NCI-H146 (cell line): ENCODE results near the gene EPC1.

Source experiments
- DNase-seq: peaks from one replicate; lab custom pipeline; 2025; lab: John Stamatoyannopoulos, UW

EPC1 gene

DNA sequence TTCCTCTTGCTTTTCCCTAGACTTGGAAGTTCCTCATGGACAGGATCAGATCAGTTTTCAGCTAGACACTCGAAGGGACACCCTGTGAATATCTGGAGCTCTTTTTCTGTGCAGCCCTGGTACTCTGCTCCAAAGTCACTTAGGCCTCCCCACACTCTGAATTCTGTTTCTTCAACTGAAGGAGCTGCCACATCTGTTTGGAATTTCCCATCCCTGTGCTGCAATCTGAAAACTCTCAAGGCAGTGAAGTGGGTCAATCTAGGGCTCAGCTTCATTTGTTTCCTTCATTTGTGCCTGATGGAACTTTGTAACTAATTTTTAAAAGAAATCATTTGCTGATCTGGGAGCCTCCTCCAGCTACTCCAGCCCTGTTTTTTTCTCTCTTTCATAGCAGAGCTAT, 9.6 kb downstream of the EPC1 start:
- DNase-seq = no peak

DNA sequence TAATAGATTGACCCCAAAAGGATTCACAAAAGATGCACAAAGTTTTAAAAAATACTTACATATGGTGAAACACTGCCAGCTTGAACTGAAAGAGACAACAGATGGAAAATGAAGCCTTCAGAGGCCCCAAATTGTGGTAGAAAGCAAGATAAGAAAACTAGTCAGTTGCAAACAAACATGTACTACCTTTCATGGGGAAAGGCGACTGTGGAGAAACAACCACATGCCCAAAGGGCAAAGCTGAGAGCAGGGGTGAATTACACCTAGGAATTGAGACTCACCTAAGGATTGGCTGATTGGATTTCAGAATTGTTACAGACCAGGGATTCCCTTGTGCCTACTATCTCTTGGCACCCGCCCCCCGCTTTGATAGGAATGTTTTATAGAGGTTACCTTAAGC, 13.1 kb downstream of the EPC1 start:
- DNase-seq = no peak

DNA sequence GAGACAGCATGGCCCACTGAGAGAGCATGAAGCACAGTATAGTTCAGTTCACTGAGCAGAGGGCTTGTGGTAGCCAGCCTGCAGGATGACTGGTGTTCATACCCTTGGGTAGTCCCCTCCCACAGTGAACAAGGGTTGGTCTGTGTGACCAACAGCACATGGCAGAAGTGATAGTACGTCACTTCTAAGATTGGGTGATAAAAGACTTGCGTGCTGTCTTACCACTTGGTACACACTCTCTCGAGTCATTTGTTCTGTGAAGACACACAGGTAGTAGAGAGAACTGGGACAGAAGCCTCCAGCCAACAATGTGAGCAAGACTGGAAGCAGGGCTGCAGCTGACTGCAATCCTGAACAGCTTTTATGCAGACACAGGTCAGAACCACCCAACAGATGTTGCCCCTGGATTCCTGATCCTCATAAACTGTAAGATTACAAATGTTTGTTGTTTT, 14.6 kb downstream of the EPC1 start:
- DNase-seq = no peak

DNA sequence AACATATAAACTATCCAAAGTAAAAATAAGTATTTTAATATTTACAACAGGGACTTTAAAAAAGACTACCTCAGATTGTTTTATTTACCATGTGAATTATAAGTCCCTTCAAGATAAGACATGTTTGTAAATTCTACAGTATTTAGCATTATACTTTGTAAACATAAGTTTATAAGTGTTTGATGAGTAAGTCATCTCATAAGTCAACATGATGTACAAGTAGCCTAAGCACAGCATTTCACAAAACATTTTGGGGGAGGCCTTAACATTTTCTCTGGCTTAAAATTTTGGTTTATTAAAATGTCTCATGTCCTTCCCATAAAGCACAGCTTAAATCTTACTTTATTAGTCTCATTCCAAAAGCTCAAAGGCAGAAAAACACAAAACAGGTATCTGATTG, 15.4 kb downstream of the EPC1 start:
- DNase-seq = no peak

DNA sequence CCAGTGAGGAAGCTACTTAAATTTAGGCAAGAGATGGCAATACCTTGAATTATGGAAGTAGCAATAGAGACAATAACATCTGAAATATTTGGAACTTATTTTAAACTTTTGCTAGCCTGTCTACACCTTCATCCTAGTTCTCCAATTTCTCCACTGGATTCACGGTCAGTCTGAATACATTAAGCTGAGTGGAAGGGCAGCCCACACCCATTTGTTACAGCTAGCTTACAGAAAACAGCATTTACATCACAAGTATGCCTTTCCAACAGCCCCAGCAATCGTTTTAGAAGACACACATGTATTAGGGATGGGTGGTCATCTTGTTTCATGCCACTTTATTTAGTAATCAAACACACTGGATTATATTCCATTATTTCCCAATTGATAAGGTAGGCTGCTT, 16.7 kb downstream of the EPC1 start:
- DNase-seq = no peak

DNA sequence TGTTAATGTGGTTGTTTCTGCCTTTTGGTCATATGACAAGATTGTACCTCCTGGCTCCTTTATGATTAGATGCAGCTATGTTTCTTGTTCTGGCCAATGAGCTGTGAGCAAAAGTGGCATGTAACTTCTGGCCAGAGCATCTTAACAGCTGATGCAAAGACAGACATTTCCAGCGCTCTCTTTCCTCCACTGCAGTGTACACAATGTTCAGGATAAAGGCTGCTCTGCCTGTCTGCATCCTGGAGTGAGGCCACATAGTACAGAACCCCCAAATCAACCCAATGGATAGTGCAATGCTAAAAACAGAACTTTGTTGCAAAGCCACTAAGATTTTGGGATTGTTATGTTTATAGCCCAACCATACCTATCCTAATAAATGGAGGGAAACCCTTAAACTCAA, 17.9 kb downstream of the EPC1 start:
- DNase-seq = no peak

DNA sequence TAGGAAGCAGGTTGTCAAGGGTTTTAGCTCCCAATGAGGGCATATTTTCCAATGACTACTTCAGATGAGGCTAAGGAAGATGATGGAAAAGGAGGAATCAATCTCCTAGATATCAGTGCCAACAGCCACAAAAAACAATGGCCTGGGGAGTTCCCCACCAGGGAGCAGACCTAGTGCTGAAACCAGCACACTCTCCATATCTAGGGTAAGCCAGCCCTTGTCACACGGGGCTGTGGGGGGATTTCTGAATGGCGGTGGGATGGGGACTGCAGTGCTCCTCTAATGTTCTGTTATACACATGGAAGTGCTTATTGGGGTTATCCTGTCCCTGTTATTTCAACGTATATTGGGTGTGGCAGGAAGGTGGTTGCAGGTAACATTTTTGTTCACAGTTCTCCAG, 18.5 kb downstream of the EPC1 start:
- no peak for DNase-seq

DNA sequence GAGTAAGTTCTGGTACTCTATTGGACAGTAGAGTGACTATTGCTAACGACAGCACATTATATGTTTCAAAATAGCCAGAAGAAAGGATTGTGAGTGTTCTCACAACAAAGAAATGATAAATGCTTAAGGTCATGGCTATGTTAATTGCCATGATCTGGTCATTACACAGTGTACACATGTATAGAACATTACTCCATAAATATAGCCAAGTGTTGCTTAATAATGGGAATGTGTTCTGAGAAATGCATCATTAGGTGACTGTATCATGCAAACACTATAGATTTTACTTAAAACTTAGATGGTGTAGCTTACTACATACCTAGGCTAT, 19.6 kb downstream of the EPC1 start:
- DNase-seq = no peak

DNA sequence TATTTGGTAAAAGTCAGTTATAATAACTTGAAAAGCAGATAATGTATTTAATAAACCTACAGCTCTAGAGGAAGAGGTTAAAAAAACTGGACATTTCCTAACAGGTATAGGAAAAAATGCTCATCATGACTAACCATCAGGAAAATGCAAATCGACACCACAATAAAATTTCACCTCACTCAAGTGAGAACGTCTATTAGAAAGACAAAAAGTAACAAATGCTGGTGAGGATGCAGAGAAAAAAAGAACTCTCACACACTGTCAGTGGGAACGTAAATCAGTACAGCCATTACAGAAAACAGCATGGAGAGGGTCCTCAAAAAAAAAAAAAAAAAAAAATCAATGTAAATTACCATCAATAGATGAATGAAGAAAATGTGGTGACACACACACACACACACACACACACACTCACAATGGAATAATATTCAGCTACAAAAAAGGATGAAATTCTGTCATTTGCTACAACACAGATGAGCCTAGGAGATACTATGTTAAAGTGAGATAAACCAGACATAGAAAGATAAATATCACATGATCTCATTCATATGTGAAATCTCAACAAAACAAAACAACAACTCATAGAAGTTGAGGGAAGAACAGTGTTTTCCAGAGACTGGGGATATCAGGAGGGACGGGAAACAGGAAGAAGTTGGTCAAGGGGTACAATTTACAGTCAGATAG, 20.1 kb downstream of the EPC1 start:
- no peak for DNase-seq

DNA sequence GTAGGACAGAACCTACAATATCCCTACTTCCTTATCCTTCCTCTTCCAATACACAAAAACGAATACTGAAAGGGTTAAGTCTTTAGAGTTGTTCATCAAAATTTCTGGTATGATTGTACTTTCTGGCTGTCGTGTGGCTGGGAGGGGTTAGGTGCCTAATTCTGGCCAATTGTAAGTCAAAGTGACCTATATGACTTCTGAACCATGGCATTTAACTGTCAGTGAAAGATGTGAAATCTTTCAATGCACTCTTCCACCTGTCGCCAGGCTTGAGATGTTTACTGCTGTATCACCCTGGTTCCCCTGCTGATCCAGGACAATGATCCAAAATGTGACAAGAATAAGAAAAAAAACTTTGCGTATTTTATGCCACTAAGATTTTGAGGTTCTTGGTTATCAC, 20.8 kb downstream of the EPC1 start:
- DNase-seq = no peak

DNA sequence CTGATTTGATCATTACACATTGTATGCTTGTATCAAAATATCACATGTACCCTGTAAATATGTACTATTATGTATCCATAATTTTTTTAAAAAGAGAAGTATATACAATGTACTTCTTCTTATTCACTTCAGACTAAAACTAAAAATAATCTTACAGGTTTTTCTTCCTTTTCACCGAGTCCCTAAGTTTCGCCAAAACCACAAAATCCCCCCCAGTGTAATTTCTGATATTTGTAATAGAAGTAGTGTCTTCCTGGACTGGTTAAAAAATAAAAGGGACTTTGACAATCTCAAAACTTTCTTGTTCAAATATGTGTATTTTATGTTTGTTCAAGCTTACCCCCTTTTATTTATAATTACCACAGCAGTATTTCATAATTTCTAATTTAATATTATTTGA, 23.9 kb downstream of the EPC1 start:
- no peak for DNase-seq

DNA sequence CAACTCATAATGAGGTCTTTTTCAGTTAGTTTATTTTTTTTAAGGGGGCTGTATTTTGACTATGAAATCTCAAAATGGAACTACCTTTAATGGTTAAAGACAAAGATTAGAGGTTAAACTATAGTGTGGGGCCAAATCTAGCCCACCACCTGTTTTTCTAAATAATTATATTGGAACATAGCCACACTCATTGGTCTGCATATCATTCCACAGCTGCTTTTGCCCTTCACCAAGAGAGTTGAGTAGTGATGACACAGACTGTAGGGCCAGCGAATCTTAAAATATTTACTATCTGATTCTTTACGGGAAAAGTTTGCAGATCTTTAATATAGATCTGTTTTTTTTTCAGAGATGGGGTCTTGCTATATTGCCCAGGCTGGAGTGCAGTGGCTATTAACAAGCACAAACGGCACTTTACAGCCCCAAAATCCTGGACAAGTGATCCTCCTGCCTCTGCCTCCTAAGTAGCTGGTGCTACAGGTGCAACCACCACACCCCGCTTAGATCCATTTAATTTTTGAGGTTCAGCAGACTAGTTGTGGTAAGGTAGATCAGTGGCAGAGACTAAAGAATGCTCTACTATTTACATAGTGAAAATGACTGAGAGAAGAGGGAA, 25.8 kb downstream of the EPC1 start:
- DNase-seq = no peak

DNA sequence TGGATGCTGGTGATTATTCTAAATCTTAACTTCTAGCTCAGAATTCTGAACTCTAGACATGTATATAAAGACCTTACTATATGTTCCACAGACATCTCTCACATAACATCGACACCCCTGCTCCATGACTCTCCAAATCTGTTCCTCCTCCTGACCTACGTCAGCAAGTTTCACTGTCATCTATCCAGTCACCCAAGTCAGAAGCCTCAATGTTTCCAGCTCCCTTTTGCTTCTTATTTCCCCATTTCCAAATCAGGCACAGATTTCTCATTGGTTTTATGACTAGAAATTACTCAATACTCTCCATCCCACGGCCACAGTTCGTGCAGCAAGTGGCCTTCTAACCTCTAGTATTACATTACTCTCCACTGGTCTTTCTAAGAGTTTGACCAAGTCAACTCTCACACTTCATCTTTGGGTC, 28.5 kb downstream of the EPC1 start:
- no peak for DNase-seq

DNA sequence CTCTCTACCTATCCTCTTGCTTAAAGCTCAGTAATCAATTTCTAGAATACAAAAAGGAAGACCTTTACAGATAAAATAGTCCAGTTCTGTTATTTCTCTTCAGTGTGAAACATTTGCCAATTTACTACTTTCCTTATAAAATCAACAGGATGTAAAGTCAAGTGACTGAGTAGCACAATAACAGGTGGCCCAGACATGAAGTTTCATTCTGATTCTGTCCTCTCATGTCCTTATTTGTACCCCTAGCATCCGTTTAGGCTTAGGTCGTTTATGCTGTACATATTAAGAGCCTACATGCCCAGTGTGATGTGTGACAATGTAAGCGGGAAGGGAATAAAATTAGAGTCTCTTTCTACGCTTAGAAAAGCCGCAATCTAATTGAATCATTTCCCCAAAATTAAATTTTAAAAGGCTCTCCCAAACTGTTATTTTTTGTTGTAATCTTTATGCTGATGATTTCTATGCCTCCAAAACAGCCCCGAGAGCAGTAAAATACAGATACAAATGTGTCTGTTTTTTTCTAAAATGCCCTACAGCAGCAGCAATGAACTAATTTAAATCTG, 29.1 kb downstream of the EPC1 start:
- DNase-seq = no peak

DNA sequence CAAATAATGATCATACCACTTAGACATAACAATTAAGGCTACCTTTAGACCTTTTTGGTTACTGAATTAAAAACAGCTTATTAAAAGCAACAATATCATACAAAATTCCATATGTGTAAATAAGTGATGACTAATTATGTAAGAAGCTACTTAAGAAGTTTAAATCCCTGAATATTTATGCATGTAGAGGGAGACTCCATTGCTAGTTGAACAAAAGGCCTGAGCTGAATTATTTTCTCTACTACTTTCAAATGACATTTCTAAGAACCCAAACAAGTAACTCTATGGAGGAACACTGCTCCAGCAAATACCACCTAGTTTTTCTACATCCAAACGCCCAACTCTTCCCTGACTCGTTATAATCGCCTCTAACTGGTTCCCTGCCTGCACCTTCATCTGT, 31.5 kb downstream of the EPC1 start:
- no peak for DNase-seq

DNA sequence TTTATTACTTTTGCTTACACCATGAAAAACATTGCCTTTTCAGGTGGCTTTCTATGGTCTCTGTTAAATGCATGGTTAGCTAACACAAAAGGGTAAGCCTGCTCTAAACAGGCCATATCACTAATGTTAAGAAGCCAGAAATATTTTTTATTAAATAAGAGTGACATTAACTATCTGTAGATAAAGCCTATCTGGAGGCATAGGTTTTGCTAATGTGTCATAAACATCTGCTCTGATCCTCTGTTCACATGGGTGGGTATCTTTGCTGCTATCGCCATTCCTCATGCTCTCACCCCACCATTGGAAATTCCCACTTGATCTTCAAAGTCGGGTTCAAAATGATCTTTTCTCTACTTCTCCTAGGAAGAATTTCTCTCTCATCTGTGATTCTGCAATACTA, 32.4 kb downstream of the EPC1 start:
- DNase-seq = no peak

DNA sequence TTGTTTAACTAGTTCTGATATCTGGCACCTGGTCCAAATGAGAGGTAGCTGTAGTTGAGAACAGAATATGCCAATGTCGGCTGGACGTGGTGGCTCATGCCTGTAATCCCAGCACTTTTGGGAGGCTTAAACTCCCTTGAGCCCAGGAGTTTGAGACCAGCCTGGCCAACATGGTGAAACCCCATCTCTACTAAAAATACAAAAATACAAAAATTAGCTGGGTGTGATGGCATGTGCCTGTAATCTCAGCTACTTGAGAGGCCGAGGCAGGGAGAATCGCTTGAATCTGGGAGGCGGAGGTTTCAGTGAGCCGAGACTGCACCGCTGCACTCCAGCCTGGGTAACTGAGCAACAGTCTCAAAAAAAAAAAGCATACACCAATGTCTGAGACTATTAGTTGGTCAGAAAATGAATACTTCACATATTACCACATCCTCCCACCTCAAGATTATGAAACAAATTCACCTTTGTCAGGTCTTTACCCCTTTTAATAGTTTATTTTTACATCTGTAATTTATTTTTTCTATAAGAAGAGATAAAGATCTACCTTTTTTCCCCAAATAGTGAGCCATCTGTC, 38.8 kb downstream of the EPC1 start:
- DNase-seq = no peak

DNA sequence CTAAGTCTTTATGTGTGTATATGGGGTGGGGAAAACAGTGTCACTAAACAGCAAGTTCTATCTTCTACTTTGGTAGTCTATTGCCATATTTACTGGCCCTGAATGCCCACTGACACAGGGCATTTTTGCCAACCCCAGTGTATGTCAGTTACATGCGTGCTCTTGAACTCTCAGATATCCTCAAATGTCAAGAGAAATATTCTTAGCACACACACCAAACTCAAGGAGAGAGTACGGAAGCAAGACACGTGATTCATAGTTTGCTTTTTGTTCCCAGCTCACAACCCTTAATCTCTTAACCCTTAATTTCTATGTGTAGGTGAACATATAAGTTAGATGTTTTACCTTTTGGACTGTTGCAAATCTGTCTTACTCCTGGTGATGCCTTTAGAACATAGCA, 39.3 kb downstream of the EPC1 start:
- DNase-seq = no peak

DNA sequence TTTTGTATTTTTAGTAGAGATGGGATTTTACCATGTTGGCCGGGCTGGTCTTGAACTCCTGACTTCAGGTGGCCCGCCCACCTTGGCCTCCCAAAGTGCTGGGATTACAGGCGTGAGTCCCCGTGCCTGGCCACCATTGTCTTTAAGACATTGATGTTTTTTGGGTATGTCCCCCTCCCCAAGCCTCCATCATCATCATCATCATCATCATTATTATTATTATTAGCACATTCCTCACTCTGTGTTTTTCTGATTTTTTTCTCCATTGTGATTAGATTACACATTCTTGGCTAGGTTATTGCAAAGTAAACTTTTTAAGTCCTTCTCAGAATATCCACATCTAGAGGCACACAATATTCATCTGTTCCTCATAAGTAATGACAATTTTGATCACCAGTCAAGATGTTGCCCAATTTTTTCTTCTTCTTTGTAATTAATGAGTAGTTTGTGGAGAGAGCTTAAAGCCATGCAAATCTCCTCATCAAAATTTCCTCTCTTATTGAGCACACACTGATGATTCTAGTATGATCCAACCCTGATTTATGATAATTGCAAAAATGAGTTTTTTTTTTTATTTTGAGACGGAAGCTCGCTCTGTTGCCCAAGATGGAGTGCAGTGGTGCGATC, 47.5 kb downstream of the EPC1 start:
- DNase-seq = no peak

DNA sequence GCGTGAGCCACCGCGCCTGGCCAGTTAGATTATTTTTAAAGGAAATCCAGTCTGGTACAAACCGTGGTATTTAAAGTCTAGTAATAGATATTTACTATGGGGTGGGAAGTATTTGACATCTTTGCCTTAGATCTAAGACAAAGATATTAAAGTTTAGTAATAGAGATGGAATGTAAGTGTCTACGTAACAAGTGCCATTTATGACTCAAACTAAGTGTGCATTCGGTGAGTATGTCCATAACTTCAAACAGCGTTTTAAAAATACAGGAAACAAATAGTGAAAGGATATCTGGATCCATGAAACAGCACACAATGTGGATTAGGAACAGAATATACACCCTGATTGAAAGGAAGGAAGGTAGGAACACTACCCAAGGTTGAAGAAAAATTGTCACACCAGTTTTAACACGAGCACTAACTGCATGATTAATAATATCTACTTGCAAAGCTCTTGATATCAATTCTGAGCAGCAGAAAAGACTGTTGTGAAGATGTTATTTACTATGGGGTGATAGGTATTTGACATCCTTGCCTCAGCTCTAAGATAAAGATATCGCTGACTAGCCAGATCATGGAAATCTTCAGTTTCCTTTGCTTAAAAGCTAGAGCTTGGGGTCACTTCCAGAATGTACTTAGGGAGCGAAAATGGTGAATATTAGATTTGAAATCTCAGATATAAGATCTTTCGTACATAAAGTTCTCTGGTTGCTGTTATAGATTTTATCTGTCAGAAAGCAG, 48.7 kb downstream of the EPC1 start:
- no peak for DNase-seq

DNA sequence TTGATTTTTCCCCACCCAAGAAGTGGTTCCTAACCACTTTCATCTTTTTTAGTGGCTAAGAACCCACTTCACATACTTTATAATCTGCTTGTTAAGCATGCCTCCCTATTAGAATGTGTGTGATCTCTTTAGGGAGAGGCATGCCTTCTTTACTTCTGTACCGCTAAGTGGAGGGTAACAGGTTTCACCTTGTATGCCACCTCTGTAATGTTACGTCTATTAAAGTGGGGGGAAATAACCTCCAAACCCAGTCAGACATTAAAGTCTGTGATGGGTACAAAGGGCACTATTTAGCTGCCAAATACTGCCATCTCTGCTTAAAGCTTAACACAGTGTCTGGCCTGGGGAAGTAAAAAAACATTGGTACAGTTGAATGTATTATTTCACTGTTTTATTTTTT, 51.9 kb downstream of the EPC1 start:
- no peak for DNase-seq

DNA sequence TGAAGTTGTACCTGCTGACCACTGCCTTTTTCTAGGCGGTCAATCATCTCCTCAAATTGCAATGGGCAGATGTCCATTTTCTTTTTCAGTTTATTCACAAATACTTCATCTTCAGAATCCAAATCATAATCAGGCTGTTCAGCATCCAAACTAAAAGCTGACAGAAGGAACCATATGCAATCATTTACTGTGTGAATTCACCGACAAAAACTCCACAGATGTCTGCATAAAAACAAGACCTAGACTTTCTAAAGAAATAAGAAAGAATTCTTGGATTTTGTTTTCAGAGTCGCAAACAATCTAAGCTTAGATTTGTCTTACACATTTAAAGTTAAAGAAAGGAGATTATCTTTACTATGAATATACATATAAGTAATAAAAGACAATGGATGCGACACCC, 53.4 kb downstream of the EPC1 start:
- no peak for DNase-seq

DNA sequence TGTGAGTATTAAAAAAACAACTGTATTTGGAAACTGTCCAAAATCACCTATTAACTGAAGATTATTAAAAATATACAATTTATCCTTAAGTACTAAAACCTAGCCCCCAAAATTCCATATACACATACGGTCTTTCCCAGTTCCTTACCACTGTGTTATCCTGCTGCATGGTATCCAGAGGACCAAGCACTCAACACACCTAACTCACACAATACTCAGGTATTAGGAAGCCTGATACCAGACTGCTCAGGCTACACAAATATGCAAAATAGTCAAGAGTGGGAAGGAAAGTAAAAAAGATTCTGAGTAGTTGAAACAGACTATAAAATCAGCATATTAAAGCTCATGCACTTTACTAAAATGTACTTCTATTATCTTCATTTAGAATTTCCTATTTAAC, 67.2 kb downstream of the EPC1 start:
- no peak for DNase-seq
